Cardiac muscle cell (in vitro differentiated cells and primary cell): Measurements from ENCODE around the gene HIPK1. TPM values are rescaled to one million over a fixed set of nuclear protein-coding genes. Genes with fewer than 3 reads are reported as not detected.

Experiments used
- DNase-seq, 2 donors: peaks; one replicate each; pipeline versions ENCODE4 v3.0.0 to v3.0.0-alpha.2; 2010 to 2017; ENCODE audit warnings: low read depth in 1 of 2, low spot score in 1 of 2
- H3K27ac ChIP-seq: fragments of 200-600 bp; sonication (generic); 2 replicates; pipeline ENCODE4 v1.5.1; 2016
- H3K27me3 ChIP-seq: fragments of 200-600 bp; sonication (generic); 2 replicates; pipeline ENCODE4 v1.6.0; 2016; ENCODE audit warnings: control low read depth
- H3K36me3 ChIP-seq: fragments of 200-600 bp; sonication (generic); 2 replicates; pipeline ENCODE4 v1.5.1; 2016; ENCODE audit warnings: control low read depth
- H3K4me1 ChIP-seq: fragments of 200-600 bp; sonication (generic); 2 replicates; pipeline ENCODE4 v1.8.1; 2017; ENCODE audit warnings: low read depth, mild to moderate bottlenecking, mixed run types
- H3K4me3 ChIP-seq: fragments of 200-600 bp; sonication (generic); 2 replicates; pipeline ENCODE4 v1.5.1; 2016; ENCODE audit warnings: mild to moderate bottlenecking
- H3K9me3 ChIP-seq: fragments of 200-600 bp; sonication (generic); 2 replicates; pipeline ENCODE4 v1.5.1; 2017; ENCODE audit warnings: low read depth, mild to moderate bottlenecking, control low read depth
- CTCF ChIP-seq: IDR thresholded peaks from 2 replicates; pipeline ENCODE4 v1.5.1; 2012; ENCODE audit warnings: low read depth, mild to moderate bottlenecking, low read length
- polyA plus RNA-seq: library from polyadenylated mRNA; unstranded; fragments of >200 nt; fragmentation: Nextera tagmentation; extraction: Ambion mirVana; gene quantifications from 2 replicates; pipeline ENCODE4 v1.2.1, GENCODE V29; 2016
- total RNA-seq: library from RNA; depleted of rRNA; stranded (reverse); fragments of >200 nt; gene quantifications from 2 replicates; pipeline ENCODE4 v1.2.3, GENCODE V29; 2016

HIPK1 gene
- total and polyA plus RNA-seq, 2 experiments from 2014 or later = 14.1 to 27.7 TPM

- Histone ChIP-seq H3K27ac (no peak overlapping the region), H3K4me3 (no peak overlapping the region), H3K36me3 (peaks cover 6% of the 10 kb centered on the region), H3K27me3 (no peaks in the 10 kb centered on the region), H3K4me1 (no peaks in the 10 kb centered on the region), H3K9me3 (no peaks in the 10 kb centered on the region)
- TF ChIP-seq CTCF = no peak
- DNase-seq = no peak
Observed at GRCh38 chr1:113940365-113941244, 11.5 kb downstream of the HIPK1 start.

GRCh38 chr1:113941245-113941559, 12.1 kb downstream of the HIPK1 start:
- peaks cover 1% of the 10 kb centered on the region for H3K4me1 ChIP-seq
- no peaks in the 10 kb centered on the region for H3K9me3 ChIP-seq
- no peak overlapping the region for H3K27ac ChIP-seq
- H3K4me3 ChIP-seq = no peak overlapping the region
- H3K36me3 ChIP-seq = peaks cover 6% of the 10 kb centered on the region
- no peak for DNase-seq
- TF ChIP-seq CTCF = no peak
- no peaks in the 10 kb centered on the region for H3K27me3 ChIP-seq

GRCh38 chr1:113942527-113942926, 13.4 kb downstream of the HIPK1 start:
- Histone ChIP-seq H3K27ac (no peak overlapping the region), H3K36me3 (peaks cover 6% of the 10 kb centered on the region), H3K4me3 (no peak overlapping the region), H3K27me3 (no peaks in the 10 kb centered on the region), H3K4me1 (peaks cover 15% of the 10 kb centered on the region), H3K9me3 (no peaks in the 10 kb centered on the region)
- TF ChIP-seq CTCF = no peak
- DNase-seq = no peak

GRCh38 chr1:113943028-113943811, 14.1 kb downstream of the HIPK1 start:
- peak in 1 of 2 donors; percentile 82 for DNase-seq
- no peak for TF ChIP-seq CTCF
- Histone ChIP-seq H3K9me3 (no peaks in the 10 kb centered on the region), H3K4me1 (peaks cover 20% of the 10 kb centered on the region), H3K27ac (no peak overlapping the region), H3K36me3 (peaks cover 6% of the 10 kb centered on the region), H3K27me3 (no peaks in the 10 kb centered on the region), H3K4me3 (no peak overlapping the region)

- peaks cover 6% of the 10 kb centered on the region for H3K36me3 ChIP-seq
- TF ChIP-seq CTCF = no peak
- no peak overlapping the region for H3K27ac ChIP-seq
- peaks cover 20% of the 10 kb centered on the region for H3K4me1 ChIP-seq
- no peaks in the 10 kb centered on the region for H3K9me3 ChIP-seq
- no peaks in the 10 kb centered on the region for H3K27me3 ChIP-seq
- DNase-seq = no peak
- H3K4me3 ChIP-seq = no peak overlapping the region
Observed at GRCh38 chr1:113945329-113945728, 16.2 kb downstream of the HIPK1 start.
